Stimulated activated CD8-positive, alpha-beta memory T cell treated with anti-CD3 and anti-CD28 coated beads, Interleukin-2, amount 100 ng/mL, for 1 hour (primary cell): Measurements from ENCODE around the gene KCNIP4.

Experiments
- DNase-seq, 2 donors: peaks; one replicate each; pipeline ENCODE4 v3.0.0-alpha.2; 2020; ENCODE audit warnings: low read depth in 2 of 2

Gene KCNIP4

GRCh38 chr4:21191317-21191716 is 757.3 kb downstream of the KCNIP4 start:
- DNase-seq, result no peak

DNA sequence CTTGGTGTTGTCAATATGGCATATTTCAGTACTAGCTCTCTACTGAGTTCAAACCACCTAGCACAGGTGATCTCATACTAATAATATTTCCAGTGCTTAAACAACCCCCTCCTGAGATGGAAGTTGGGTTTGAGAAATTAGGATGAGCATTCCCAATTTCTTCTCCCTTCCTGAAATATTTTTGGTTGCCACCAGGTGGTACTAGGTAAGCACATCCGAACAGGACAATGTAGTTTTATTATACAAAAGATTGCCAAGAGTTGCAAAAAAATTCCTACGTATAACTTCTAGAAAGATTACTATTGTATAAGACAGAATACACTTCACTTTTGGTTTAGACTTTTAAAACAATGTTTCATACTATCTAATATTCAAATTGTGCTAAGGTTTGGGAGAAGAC is 763.8 kb downstream of the KCNIP4 start:
- no peak for DNase-seq

GRCh38 chr4:21181716-21182115 is 766.9 kb downstream of the KCNIP4 start:
- DNase-seq, result no peak

- DNase-seq, result no peak
Observed at GRCh38 chr4:21177871-21178270, 770.7 kb downstream of the KCNIP4 start.

DNA sequence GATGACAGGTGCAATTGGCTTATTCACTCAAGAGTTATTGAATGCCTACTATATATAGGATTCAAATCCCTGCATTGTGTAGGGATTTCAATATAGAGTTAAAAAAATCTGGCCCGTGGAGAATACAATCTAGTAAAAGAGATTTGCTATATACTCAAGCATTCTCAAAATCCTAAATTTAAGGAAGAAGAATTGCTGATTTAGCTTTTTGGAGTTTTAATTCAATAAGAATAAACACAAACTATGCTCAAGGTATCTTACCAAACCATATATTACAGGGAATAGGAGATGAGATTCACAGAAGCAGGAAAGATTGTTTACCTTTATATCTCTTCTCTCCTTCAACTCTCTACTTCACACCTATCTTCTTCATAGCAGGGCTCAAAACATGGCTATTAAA is 771.5 kb downstream of the KCNIP4 start:
- no peak for DNase-seq

GRCh38 chr4:21167711-21168110 is 780.9 kb downstream of the KCNIP4 start:
- no peak for DNase-seq

- DNase-seq, result no peak
Observed at GRCh38 chr4:21155367-21155766, 793.2 kb downstream of the KCNIP4 start.

DNA sequence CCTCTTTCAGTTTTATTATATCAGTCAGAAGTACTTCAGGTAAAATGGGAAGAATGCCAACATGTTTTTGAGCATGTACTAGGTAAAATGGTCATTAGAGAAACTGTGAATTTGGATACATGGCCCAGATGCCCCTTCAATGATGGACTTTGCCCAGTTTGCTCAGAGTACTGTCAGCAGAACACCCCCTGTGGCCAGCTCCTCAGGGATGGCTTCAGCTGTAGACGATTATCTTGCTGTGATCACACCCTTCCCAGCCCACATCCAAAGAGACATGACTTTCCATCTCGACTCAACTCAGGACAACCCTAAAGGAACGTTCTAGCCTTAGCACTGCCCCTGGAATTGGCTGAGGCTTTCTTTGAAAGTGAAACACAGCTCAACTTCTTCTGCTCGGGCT is 809.2 kb downstream of the KCNIP4 start:
- DNase-seq, result no peak

GRCh38 chr4:21136051-21136630 is 812.4 kb downstream of the KCNIP4 start:
- no peak for DNase-seq

GRCh38 chr4:21134994-21135393 is 813.6 kb downstream of the KCNIP4 start:
- no peak for DNase-seq

GRCh38 chr4:21130606-21131005 is 818.0 kb downstream of the KCNIP4 start:
- DNase-seq, result no peak

DNA sequence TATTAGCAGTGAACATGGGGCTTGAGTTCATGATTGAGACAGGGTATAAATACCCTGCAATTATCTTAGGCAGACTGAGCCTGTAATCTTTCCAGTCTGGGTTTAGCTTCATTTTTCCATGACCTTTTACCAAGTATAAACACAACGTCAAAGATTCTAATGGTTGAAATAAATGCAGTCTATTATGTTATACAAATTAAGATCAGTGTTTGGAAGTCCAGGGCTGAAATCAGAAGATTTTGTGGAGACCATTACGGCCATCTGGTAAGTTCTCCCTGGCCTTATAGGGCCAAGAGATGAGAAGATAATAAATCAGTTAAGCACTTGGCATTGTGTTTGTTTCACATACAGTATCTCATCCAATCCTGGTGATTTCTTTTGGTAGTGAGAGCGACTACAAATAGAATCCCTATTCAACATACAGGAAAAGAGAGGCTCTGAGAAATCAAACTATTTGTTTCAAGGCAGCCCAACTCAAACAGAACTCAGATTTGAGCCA is 822.5 kb downstream of the KCNIP4 start:
- no peak for DNase-seq

DNA sequence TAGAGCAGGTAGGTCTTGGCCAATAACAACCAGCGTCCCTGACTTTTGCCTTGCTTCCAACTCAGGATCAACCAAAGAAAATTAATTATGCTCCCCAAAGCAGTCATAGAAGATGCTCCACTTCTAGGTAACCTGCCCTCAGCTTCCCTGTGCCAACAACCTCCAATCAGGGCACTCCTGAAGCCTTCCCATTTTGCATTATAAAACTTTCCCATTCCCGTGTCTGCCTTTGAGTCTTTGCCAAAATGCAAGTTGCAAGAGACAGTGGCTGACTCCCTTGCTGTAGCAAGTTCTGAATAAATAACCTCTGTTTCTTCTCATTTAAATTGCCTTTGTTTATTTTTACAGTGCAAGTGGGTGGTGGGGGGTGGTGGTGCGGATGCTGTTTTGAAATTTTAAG is 830.3 kb downstream of the KCNIP4 start:
- no peak for DNase-seq

GRCh38 chr4:21117541-21118180 is 830.9 kb downstream of the KCNIP4 start:
- DNase-seq, result no peak

DNA sequence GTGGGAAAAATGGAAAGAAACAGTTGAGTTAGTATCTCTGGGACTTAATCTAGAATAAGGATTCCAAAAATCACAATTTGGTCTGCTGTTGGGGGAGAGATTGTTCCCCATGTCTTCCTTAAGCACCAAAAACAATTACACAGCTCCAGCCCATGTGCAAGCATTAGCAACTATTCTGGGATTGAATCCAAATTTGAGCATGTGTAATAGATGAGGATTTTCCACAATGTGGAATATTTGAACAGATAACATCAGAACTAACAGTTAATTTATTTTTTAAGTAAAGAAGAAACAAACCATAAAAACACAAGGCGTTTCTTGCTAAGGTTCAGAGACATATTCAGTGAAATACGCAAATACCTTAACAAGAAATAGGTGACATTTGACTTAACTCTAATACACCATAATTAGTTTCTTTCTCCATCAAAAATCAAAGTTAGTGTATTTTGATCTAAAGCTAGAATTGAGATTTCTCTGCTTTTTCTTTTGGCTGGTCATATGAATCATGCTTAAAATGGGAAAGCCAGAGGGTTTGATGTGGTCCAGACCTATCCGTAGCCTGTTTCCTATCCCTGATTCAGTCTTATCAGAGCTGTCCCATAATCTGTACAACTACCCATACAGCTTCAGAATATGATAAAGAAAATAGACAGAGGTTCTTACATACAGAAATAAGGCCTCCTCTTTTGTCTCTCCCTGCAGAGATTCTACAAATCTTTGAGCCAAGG is 834.9 kb downstream of the KCNIP4 start:
- no peak for DNase-seq

DNA sequence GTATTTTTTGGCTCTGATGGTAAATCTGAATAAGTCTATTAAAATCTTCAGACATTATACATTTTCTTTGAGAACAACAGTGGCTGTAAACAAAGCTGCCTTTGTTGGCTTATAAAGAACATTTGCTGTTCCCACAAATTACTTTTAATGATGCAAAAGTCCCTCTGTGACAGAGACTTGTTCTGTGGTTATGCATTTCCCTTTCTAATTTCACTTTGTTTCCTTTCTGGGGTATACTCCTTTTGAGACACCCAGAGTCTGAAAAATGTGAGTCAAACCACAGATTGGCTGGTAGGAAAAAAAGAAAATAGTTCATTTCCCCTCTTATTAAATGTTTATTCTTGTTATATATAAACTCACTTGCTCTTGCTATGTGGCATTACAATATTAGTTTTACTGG is 845.9 kb downstream of the KCNIP4 start:
- DNase-seq, result no peak

DNA sequence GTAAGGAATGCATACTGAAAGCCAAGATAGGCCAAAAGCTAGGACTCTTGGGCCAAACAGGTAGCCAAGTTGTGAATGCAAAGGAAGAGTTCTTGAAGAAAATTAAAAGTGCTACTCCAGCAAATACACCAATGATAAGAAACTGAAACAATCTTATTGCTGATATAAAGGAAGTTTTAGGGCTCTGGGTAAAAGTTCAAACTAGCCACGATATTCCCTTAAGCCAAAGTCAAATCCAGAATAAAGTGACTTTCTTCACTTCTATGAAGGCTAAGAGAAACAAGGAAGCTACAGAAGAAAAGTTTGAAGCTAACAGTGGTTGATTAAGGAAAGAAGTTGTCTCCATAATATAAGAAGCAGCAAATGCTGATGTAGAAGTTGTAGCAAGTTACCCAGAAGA is 850.7 kb downstream of the KCNIP4 start:
- DNase-seq, result no peak

DNA sequence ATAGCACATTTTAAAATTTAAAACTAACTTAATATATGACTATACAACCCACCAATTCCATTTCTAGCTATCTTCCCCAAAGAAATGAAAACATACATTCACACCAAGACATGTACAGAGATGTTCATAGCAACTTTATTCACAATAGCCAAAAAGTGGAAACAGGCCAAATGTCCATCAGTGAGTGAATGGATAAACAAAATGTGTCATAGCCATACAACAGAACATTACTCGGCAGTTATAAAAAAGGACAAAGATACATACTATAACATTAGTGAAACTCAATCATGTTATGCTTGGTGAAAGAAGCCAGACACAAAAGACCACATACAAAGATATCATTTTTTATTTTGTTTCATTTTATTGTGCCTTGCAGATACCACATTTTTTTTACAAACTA is 851.5 kb downstream of the KCNIP4 start:
- DNase-seq, result no peak

DNA sequence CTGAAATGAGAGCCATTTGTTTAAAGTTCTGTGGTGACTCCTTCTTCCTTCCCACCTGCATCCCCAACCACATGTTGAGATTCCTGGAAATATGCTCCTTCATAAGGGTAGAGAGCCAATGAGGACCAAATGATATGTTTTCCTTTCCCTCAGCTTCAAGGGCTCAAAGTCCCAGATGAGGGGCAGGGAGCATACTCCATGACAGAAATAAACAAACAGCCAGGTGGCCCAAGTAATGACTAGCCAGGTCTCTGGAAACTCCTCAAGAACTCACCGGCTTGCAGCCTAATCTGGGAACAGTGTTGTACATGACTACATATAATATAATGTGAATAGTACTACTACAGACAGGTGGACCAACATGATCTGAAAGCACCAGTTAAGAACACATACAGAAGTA is 856.0 kb downstream of the KCNIP4 start:
- no peak for DNase-seq

DNA sequence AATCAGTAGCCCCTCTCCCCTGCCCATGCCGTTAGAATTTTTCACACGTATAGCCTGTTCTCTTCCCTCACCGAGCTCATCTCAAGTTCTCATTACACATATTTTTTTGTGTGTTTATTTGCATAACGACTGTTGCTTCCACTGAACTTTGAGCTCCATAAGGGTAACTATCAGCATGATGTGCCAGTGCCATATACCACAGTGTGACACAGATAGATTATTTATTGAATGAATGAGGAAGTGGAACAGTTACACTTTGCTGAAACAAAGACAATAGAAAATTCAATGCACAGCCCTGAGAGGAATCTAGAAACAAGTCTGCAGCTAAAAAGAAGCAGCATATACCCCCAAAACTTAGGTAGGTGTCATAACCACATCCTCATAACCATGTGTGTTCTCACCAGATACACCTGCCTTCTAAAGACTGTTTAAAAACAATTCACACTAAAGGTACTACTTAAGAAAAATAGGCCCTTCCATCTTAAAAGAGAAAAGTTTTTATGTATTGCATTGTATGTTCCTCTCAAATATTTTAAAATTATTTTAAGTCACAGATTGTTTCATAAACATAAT is 858.4 kb downstream of the KCNIP4 start:
- no peak for DNase-seq

- no peak for DNase-seq
Observed at GRCh38 chr4:21083413-21083812, 865.2 kb downstream of the KCNIP4 start.

DNA sequence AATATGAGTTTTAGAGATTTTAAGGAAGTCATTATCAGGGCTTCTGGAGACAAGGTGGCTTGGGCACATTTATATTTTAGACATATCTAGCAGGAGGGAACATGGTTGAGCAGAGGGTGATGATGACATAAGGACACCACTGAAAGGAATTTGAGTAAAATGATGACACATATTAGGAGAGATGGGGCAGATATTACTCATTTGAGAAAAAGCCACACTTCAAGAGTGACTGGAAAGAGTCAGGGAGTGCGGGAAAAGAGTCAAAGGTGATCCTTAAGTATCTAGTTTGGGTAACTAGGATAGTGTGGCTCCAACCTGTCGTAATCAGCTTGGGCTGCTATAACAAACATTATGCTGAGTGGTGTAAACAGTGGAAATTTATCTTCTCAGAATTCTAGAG is 870.6 kb downstream of the KCNIP4 start:
- no peak for DNase-seq

GRCh38 chr4:21067351-21067750 is 881.2 kb downstream of the KCNIP4 start:
- DNase-seq, result no peak
